HCT116 (cell line): ENCODE measurements around the gene PLPPR3. TPM values are rescaled to one million over a fixed set of nuclear protein-coding genes. Genes with fewer than 3 reads are reported as not detected.

ENCODE experiments used
- ATAC-seq: fragments of 200-7000 bp; cut with Tn5 transposase; 2 replicates; pipeline ENCODE4 v1.9.1; 2020; ENCODE audit warnings: mild to moderate bottlenecking, moderate library complexity
- BruUV-seq: library from RNA; stranded (reverse); fragments of 400-500 nt; replicated peaks from 2 replicates; lab custom pipeline; 2021; lab: Mats Ljungman, UMichigan
- CTCF ChIA-PET: fragments of 300-600 bp; sonication (Branson Sonifier 250); formaldehyde crosslinking; loops from one replicate; lab custom pipeline; 2021; ENCODE audit warnings: antibody characterized with exemption; lab: Charles Lee
- POLR2A ChIA-PET: fragments of 300-600, 350-600 bp; sonication (Branson Sonifier 250); formaldehyde crosslinking; loops from one replicate; lab custom pipeline; 2021; ENCODE audit warnings: antibody characterized with exemption; lab: Charles Lee
- RAD21 ChIA-PET, 2 experiments: fragments of 300-600 bp; sonication (Branson Sonifier 250); formaldehyde crosslinking; loops; one replicate each; lab custom pipeline; 2023; ENCODE audit warnings: low total read pairs in 2 of 2; ENCODE audit not compliant: uncharacterized antibody in 2 of 2, unreplicated experiment in 2 of 2, low non-redundant PET in 1 of 2; lab: Charles Lee
- DNase-seq: peaks from one replicate; pipeline ENCODE4 v3.0.0-alpha.2; 2010; ENCODE audit warnings: low read depth, low spot score
- H2AFZ ChIP-seq: fragments of 200-600 bp; shearing (Covaris generic), sonication (generic); 2 replicates; pipeline ENCODE4 v1.6.1; 2017; ENCODE audit warnings: low read depth, mixed run types, mixed read lengths, antibody characterized with exemption, low read length; ENCODE audit not compliant: poor library complexity, severe bottlenecking
- H3K27ac ChIP-seq: 2 replicates; pipeline ENCODE4 v1.5.1; 2012; ENCODE audit warnings: low read depth, low read length
- H3K27me3 ChIP-seq: fragments of 200-600 bp; sonication (generic); 2 replicates; pipeline ENCODE4 v1.6.1; 2016; ENCODE audit warnings: mixed run types, low read length, mixed read lengths; ENCODE audit not compliant: insufficient read depth
- H3K36me3 ChIP-seq, 2 experiments: fragments of 200-500 bp in 1 of 2; fragments of 200-600 bp in 1 of 2; sonication (Bioruptor generic) in 1 of 2; sonication (generic) in 1 of 2; 2 replicates each; pipeline versions ENCODE4 v1.5.1 to v1.6.1; 2014 to 2016; ENCODE audit warnings: low read length in 2 of 2, inconsistent platforms in 1 of 2, mixed read lengths in 1 of 2, mixed run types in 1 of 2; ENCODE audit not compliant: insufficient read depth in 2 of 2, control insufficient read depth in 1 of 2
- H3K4me1 ChIP-seq, 2 experiments: fragments of 200-600 bp in 1 of 2; sonication (generic) in 1 of 2; 2 replicates each; pipeline versions ENCODE4 v1.5.1 to v1.6.1; 2012 to 2017; ENCODE audit warnings: low read length in 2 of 2, inconsistent platforms in 1 of 2, mild to moderate bottlenecking in 1 of 2, mixed read lengths in 1 of 2, mixed run types in 1 of 2, moderate library complexity in 1 of 2; ENCODE audit not compliant: insufficient read depth in 2 of 2, control insufficient read depth in 1 of 2
- H3K4me2 ChIP-seq: fragments of 200-600 bp; sonication (generic); 2 replicates; pipeline ENCODE4 v1.6.1; 2017; ENCODE audit warnings: mixed run types, low read length, mixed read lengths
- H3K4me3 ChIP-seq, 2 experiments: fragments of 200-600 bp in 1 of 2; sonication (generic) in 1 of 2; replicated peaks in 1 of 2; 2 replicates each; pipeline ENCODE4 v1.5.1; 2011 to 2016; ENCODE audit warnings: low read length in 2 of 2, control low read depth in 1 of 2, low read depth in 1 of 2, mild to moderate bottlenecking in 1 of 2, mixed read lengths in 1 of 2, mixed run types in 1 of 2
- H3K79me2 ChIP-seq: fragments of 200-600 bp; sonication (generic); 2 replicates; pipeline ENCODE4 v1.6.1; 2017; ENCODE audit warnings: mild to moderate bottlenecking, mixed run types, low read length, moderate library complexity, mixed read lengths; ENCODE audit not compliant: insufficient read depth
- H3K9ac ChIP-seq: fragments of 200-600 bp; sonication (generic); 2 replicates; pipeline ENCODE4 v1.6.1; 2016; ENCODE audit warnings: low read length, mixed read lengths
- H3K9me2 ChIP-seq: fragments of 200-600 bp; sonication (generic), shearing (Covaris generic); 2 replicates; pipeline ENCODE4 v1.6.1; 2017; ENCODE audit warnings: mixed run types, mild to moderate bottlenecking, moderate library complexity; ENCODE audit not compliant: insufficient read depth
- H3K9me3 ChIP-seq, 2 experiments: fragments of 200-500 bp in 1 of 2; fragments of 200-600 bp in 1 of 2; sonication (Bioruptor generic) in 1 of 2; sonication (generic) in 1 of 2; 2 replicates each; pipeline ENCODE4 v1.6.1; 2014 to 2017; ENCODE audit warnings: low read length in 2 of 2, mixed read lengths in 2 of 2, inconsistent platforms in 1 of 2, low read depth in 1 of 2, mild to moderate bottlenecking in 1 of 2, mixed run types in 1 of 2, moderate library complexity in 1 of 2; ENCODE audit not compliant: control insufficient read depth in 1 of 2, insufficient read depth in 1 of 2
- H4K20me1 ChIP-seq: fragments of 200-600 bp; sonication (generic), shearing (Covaris generic); 2 replicates; pipeline ENCODE4 v1.6.1; 2017; ENCODE audit warnings: mixed run types, mild to moderate bottlenecking, moderate library complexity; ENCODE audit not compliant: insufficient read depth
- CEBPB ChIP-seq: IDR thresholded peaks from 2 replicates; pipeline ENCODE4 v1.6.1; 2012; ENCODE audit warnings: low read depth
- ELF1 ChIP-seq: IDR thresholded peaks from 2 replicates; pipeline ENCODE4 v1.6.1; 2012; ENCODE audit warnings: low read depth, borderline replicate concordance
- FOSL1 ChIP-seq: IDR thresholded peaks from 2 replicates; pipeline ENCODE4 v1.6.1; 2012; ENCODE audit warnings: low read depth
- JUND ChIP-seq: IDR thresholded peaks from 2 replicates; pipeline ENCODE4 v1.6.1; 2012
- POLR2AphosphoS5 ChIP-seq: IDR thresholded peaks from 2 replicates; pipeline ENCODE4 v1.6.1; 2011; ENCODE audit warnings: mild to moderate bottlenecking, low read depth, low read length, moderate library complexity
- SIN3A ChIP-seq: IDR thresholded peaks from 2 replicates; pipeline ENCODE4 v1.6.1; 2012; ENCODE audit warnings: low read depth
- SRF ChIP-seq: IDR thresholded peaks from 2 replicates; pipeline ENCODE4 v1.6.1; 2012; ENCODE audit warnings: low read depth
- YY1 ChIP-seq: IDR thresholded peaks from 2 replicates; pipeline ENCODE4 v1.6.1; 2011; ENCODE audit warnings: low read length, low read depth, moderate library complexity, mild to moderate bottlenecking; ENCODE audit not compliant: insufficient replicate concordance; ENCODE audit errors: extremely low read depth
- ZFX ChIP-seq: fragments of 450-650 bp; IDR thresholded peaks from 2 replicates; pipeline ENCODE4 v1.6.1; 2017
- ZNF274 ChIP-seq: fragments of 200-500 bp; sonication (Bioruptor generic); IDR thresholded peaks from 2 replicates; pipeline ENCODE4 v1.6.1; 2014; ENCODE audit warnings: mild to moderate bottlenecking, low read depth, low read length, inconsistent platforms
- intact Hi-C: fragments of 100-400 bp; cut with micrococcal nuclease; formaldehyde crosslinking; loops from 2 replicates; pipeline ENCODE4 v1.10.0; 2022
- total RNA-seq: library from RNA; stranded (reverse); gene quantifications from one replicate; pipeline ENCODE4 v1.2.1, GENCODE V29; 2021; ENCODE audit not compliant: unreplicated experiment
- TF ChIP-seq, protein P1 (sequence below), 3 experiments: fragments of 200-600 bp in 1 of 3; sonication (generic) in 1 of 3; IDR thresholded peaks in 2 of 3; conservative IDR thresholded peaks in 1 of 3; 2 replicates each; pipeline ENCODE4 v1.5.1; 2012 to 2017; ENCODE audit warnings: low read depth in 2 of 3, low read length in 2 of 3, antibody characterized with exemption in 1 of 3, borderline replicate concordance in 1 of 3, control low read depth in 1 of 3, mild to moderate bottlenecking in 1 of 3, mixed read lengths in 1 of 3, mixed run types in 1 of 3, moderate library complexity in 1 of 3; ENCODE audit not compliant: insufficient read depth in 1 of 3
- TF ChIP-seq, protein P2 (sequence below): IDR thresholded peaks from 2 replicates; pipeline ENCODE4 v1.6.1; 2012
- TF ChIP-seq, protein P3 (sequence below): IDR thresholded peaks from 2 replicates; pipeline ENCODE4 v1.6.1; 2012; ENCODE audit warnings: low read depth

PLPPR3 gene
- total RNA-seq, 1 experiment from 2014 or later: 0.27 TPM

DNA sequence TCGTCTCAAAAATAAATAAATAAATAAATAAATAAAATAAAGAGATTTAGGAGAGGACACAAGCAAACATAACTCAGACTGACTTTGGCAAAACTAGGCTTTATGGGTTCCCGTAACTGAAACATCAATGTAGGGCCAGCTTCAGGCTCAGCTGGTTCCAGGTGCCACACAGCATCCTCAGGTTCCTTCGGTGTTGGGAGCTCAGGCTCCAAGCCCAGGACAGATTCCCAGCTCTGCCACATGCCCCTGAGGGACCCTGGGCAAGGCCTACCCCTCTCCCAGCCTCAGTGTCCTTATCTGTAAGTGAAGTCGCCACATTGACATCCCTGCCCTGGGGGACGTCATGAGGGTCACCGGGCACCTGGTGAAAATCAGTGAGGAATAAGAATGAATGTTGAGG lies 52.1 kb downstream of the PLPPR3 start:
- POLR2A ChIA-PET: no interaction called here
- H3K9ac ChIP-seq: no peak overlapping the region
- H3K27ac ChIP-seq: no peak overlapping the region
- RAD21 ChIA-PET: interaction anchor here (0.6 to 0.7 kb wide), 2 partner anchors 74 to 148 kb away, joined by 3 read pairs; no protein-coding TSS in a partner anchor
- no peaks in the 10 kb centered on the region; a peak in 1 of 4 replicates for H3K36me3 ChIP-seq
- intact Hi-C loops: loop anchor here (1.0 to 2.0 kb wide), 4 partner anchors 91 to 213 kb away; partner anchors contain the start of gene KISS1R
- no peaks in the 10 kb centered on the region for H3K79me2 ChIP-seq
- BruUV-seq: no TSS peak
- H3K4me3 ChIP-seq: no peak overlapping the region
- H2AFZ ChIP-seq: no peak overlapping the region
- no peaks in the 10 kb centered on the region for H3K27me3 ChIP-seq
- H3K4me2 ChIP-seq: no peak overlapping the region
- TF ChIP-seq FOSL1 (no peak), JUND (no peak), POLR2AphosphoS5 (no peak), ZFX (no peak), YY1 (no peak), CEBPB (no peak), ZNF274 (no peak), ELF1 (no peak), SIN3A (no peak), SRF (no peak)
- TF ChIP-seq, protein P1, sequence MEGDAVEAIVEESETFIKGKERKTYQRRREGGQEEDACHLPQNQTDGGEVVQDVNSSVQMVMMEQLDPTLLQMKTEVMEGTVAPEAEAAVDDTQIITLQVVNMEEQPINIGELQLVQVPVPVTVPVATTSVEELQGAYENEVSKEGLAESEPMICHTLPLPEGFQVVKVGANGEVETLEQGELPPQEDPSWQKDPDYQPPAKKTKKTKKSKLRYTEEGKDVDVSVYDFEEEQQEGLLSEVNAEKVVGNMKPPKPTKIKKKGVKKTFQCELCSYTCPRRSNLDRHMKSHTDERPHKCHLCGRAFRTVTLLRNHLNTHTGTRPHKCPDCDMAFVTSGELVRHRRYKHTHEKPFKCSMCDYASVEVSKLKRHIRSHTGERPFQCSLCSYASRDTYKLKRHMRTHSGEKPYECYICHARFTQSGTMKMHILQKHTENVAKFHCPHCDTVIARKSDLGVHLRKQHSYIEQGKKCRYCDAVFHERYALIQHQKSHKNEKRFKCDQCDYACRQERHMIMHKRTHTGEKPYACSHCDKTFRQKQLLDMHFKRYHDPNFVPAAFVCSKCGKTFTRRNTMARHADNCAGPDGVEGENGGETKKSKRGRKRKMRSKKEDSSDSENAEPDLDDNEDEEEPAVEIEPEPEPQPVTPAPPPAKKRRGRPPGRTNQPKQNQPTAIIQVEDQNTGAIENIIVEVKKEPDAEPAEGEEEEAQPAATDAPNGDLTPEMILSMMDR (IDR thresholded peaks at IDR 0.05 in 2 of 3, conservative IDR thresholded peaks at IDR 0.05 in 1 of 3; ENCODE audit: borderline replicate concordance in 1 of 3, insufficient read depth in 1 of 3, low read depth in 2 of 3, low read length in 2 of 3): no peak
- TF ChIP-seq, protein P2, sequence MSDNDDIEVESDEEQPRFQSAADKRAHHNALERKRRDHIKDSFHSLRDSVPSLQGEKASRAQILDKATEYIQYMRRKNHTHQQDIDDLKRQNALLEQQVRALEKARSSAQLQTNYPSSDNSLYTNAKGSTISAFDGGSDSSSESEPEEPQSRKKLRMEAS: no peak
- TF ChIP-seq, protein P3, sequence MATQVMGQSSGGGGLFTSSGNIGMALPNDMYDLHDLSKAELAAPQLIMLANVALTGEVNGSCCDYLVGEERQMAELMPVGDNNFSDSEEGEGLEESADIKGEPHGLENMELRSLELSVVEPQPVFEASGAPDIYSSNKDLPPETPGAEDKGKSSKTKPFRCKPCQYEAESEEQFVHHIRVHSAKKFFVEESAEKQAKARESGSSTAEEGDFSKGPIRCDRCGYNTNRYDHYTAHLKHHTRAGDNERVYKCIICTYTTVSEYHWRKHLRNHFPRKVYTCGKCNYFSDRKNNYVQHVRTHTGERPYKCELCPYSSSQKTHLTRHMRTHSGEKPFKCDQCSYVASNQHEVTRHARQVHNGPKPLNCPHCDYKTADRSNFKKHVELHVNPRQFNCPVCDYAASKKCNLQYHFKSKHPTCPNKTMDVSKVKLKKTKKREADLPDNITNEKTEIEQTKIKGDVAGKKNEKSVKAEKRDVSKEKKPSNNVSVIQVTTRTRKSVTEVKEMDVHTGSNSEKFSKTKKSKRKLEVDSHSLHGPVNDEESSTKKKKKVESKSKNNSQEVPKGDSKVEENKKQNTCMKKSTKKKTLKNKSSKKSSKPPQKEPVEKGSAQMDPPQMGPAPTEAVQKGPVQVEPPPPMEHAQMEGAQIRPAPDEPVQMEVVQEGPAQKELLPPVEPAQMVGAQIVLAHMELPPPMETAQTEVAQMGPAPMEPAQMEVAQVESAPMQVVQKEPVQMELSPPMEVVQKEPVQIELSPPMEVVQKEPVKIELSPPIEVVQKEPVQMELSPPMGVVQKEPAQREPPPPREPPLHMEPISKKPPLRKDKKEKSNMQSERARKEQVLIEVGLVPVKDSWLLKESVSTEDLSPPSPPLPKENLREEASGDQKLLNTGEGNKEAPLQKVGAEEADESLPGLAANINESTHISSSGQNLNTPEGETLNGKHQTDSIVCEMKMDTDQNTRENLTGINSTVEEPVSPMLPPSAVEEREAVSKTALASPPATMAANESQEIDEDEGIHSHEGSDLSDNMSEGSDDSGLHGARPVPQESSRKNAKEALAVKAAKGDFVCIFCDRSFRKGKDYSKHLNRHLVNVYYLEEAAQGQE: no peak
- TF ChIP-seq, all 23 proteins: peak for 0
- Histone ChIP-seq H3K9me2 (no peaks in the 10 kb centered on the region), H4K20me1 (no peaks in the 10 kb centered on the region), H3K9me3 (no peaks in the 10 kb centered on the region), H3K4me1 (peaks cover 4 to 14% of the 10 kb centered on the region in 2 experiments)
- CTCF ChIA-PET: interaction anchor here (0.7 to 1.3 kb wide), 7 partner anchors 16 to 405 kb away, joined by 3 to 4 read pairs (median 3); partner anchors contain the start of gene C2CD4C
- DNase-seq (no peak), ATAC-seq (no peak)
